NCI-H146 (cell line): ENCODE results near the gene COL25A1.
"Not testable (repeated sequence)": the region's sequence is repeated elsewhere in the genome, so short reads cannot be mapped to it uniquely, and the experiment has no call there.

Experiments used
- DNase-seq: peaks from one replicate; lab custom pipeline; 2025; lab: John Stamatoyannopoulos, UW

Gene COL25A1

DNA sequence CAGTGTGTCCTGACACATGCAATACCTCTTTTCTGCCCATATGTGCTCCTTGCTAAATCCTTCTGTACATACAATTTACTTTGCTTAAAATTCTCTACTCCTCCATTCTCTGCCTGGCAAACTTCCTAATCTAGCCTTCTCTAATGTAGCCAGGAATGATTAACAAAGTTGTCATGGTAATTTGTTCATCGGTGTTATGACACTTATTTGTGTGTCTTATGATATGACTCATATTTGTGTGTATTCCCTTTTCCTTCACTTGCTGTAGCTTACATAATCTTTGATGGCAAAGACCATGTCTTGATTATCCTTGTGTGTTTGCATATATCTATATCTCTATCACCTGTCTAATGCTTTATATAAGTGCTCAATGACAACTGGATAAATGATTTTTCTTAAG is 133.3 kb downstream of the COL25A1 start:
- DNase-seq, result no peak

DNA sequence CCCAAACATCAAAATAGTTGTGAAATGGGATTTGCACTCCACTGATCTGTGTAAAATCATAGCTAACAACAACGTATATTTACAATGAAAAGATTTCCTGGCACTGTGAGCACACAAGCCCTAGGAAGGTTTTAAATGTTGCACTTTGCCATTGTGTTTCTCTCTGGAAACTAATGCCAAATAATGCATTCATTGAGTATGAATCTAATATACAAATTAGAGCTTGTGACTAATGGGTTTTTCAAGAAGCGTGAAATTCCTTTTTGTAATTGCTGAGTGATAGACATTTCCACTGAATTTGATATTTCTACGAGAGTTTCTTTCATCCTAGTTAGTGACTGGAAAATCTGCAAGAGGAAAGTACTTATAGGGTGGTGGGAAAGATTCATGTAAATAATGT is 135.9 kb downstream of the COL25A1 start:
- DNase-seq, result no peak

DNA sequence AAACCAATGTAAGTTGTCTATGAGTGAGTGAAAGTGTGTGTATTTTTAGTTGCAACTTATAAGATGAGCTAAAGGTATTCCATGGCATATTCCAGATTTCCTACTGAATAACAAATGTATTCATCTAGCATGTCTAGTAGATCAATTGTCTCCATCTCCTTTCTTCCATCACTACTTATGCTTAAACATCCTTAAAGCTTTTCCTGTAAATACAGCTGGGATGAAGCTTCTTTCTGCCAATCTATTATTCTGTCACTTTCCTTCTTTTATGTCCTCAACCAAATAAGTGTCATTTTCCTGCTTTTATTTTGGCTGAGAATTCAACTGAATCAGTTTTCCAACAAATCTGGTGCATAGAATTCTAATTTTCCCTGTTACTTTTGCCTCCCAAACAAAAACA is 136.3 kb downstream of the COL25A1 start:
- no peak for DNase-seq

DNA sequence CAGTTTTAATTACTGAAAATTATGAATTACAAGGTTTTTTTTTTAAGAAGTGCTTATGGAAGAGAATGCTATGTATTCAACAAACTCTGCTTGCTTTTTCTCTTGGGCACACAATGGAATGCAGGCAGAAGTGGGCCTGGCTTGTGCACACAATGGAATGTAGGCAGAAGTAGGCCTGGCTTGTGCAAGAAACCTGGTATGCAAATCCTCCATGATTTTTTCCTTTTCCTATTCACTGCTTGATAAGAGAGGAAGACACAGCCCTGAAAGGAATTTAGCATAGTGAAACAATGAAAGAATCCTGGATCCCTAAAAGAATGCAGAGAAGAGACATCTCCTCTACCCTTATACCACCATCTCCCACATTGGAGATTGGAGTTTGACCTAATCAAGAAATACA is 138.4 kb downstream of the COL25A1 start:
- no peak for DNase-seq

DNA sequence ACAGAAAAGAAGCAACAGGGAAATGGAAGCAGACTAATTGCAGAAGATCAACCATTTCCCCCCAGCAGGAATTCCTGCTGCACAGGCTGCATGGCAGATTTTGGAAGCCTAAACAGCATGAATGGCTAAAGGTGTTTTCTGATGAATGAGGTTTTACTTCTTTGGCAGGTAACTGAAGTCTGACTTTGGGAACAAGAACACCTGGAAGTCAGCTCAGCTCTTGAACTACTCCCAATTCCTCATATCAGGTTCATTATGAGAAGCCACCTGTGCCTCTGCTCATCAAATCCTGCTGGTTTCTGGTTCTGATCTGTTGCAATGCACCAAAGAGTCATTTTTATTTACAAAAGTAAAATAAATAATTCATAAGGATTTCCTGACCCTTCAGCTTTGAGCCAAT is 139.0 kb downstream of the COL25A1 start:
- DNase-seq, result no peak

DNA sequence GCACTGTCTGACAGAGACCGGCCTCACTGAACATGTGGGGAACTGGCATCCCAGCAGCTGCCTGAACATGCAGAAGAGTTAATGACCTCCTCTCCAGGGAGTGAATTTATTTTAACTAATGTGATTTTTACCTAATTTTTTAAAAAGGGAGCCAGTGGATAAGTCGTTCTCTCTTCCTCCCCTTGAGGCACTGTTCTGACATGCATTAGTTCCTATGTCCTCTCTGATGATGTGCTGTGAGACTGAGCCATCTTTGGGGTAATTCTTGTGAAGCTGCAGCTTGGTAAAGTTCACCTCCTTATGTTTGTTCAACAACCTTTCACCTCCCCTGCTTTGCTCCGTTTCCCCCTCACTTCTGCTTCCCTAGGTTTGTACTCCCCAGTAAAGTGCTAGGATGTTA is 139.7 kb downstream of the COL25A1 start:
- DNase-seq, result no peak

DNA sequence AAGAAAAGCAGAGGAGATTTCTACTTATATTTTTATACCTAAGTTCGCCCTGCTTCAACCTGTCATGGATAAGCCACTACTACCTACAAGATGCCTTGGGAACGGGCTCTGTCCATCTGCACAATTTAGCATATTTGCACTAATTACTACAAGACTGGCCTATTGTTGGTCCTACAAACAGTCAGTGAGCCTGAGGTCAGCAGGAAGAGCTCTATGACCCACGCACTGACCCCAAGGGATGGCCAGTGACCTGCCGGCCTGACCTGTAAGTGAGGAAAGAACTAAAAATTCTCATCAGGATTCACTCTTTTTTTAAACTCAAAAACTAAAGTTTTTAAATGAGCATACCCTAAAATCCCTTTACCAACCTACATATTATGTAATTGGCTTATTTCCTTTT is 142.0 kb downstream of the COL25A1 start:
- DNase-seq, result no peak

DNA sequence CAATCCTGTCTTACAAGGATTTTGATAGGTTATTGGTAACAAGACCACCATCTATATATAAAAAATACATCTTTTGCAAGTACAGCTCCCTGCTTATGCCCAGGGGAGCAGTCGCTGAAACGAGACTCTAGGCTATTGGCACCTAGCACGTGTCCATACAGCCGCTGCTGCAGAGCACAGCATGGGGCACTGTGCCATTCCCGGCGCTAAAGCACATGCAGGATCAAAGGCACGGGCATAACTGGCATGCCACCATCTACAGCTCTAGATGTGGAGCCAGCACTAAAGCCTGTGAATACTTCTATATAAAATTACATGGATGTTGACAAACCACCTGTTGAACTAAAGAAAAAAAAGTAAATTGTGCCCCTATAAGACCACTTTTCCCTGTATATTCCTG is 144.8 kb downstream of the COL25A1 start:
- no peak for DNase-seq

DNA sequence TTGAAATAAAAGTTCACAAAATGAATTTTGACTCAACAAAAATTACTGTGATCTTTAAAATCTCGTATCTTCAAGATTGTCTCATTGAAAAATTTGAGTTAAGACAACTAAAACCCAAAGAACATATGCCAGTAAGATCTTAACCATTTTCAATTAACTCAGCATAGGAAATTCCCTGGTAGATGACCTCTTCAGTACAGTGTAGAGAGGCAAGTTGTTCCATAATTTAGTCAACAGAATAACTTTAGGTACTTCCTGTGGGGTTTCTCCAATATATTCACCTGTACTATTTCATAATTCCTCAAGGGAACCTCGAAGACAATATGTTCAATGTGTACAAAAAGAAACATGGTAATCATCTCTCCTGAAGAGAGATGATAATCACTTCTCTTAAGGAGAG is 145.3 kb downstream of the COL25A1 start:
- no peak for DNase-seq

DNA sequence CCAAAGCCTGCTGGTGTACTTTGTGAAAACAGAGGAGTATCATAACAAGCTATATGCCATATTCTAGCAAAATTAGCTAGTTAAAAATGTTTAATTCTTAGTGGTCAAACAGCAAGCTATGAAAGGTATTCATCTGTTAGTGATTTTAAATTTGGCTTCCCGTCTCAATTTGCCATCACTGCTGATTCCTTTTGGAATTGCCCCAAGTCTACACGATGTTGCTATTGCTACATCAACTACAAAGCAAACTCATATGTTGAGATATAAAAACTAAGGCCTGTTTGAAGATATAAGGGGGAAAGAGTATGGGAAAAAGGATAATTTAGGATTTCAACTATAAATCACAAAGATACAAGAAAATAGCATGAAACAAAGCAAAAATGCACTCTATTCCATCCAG is 146.1 kb downstream of the COL25A1 start:
- DNase-seq, result no peak

DNA sequence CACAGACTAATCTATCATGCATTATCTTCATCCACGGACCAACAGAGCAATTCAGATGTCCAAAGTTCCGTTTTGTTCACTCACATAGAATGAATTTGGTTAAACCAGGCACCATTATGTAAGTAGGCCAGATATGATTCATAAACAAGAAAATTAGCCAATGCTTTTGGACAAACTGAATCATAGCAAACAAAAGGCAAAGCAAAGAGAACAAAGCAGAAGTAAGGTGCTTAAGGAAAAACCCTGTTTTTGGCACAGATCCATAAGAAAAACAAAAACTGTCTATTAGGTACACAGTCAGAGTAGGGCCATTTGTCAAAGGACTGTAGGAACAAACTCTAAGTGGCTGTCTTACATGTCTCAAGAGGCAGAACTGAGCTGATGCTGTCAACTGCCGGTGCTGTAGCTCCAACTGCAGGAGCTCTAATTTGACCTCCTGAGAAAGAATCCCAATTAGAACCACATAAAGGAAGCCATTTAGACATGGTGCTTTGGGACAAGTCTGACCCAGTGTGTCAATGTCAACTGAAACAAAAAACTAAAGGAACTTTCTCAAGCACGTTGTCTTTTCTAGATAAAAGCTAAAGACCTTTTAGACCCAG is 146.7 kb downstream of the COL25A1 start:
- no peak for DNase-seq

DNA sequence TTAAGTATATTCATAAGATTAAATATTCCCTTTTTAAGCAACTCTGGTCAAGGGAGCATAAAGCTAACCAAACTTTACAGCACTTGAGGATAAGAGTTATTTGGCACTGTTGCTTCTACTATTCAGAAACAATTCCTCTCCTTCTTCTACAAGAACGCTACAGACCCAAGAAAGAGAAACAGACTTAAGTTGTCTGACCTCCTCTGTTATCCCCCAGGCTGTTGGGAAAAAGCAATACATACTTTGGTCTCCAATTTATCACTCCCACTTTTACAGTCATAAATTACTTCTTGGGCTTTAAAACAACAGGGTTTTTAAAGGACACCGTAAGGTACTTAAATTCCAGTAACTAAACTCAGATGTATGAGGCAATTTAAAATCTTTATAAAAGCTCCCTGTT is 147.4 kb downstream of the COL25A1 start:
- DNase-seq, result no peak

DNA sequence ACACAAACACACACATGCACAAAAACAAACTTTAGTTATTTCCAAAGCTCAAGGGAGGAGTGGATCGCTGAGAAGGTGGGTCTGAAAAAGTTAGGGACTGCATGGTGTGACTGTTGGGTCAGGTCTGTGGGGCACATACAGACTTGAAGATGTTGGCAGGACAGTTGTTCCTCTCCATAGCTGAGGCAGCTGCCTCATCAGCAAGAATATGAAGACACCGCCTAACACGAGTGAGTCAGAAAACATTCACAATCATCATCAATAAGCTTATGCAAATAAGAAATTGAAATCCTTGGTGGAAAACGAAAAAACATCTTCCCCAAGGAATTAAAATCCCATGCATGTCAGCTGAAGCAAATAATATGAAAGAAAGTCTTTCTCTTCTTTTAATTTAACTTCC is 148.0 kb downstream of the COL25A1 start:
- DNase-seq, result no peak

DNA sequence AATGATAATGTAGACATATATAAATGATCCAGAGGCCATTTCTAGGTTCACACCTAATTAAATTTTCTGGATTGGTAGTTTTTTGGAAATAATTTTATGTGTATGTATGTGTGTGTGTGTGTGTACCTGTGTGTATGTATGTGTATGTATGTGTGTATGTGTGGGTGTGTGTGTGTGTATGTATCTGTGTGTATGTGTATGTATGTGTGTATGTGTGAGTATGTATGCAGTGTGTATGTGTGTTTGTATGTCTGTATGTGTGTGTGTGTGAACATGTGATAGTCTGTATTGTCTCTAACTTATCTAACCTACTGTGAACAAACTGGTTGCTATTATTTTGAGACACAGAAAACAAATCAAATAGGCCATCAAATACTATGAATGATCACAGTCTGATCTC is 152.6 kb downstream of the COL25A1 start:
- no peak for DNase-seq

DNA sequence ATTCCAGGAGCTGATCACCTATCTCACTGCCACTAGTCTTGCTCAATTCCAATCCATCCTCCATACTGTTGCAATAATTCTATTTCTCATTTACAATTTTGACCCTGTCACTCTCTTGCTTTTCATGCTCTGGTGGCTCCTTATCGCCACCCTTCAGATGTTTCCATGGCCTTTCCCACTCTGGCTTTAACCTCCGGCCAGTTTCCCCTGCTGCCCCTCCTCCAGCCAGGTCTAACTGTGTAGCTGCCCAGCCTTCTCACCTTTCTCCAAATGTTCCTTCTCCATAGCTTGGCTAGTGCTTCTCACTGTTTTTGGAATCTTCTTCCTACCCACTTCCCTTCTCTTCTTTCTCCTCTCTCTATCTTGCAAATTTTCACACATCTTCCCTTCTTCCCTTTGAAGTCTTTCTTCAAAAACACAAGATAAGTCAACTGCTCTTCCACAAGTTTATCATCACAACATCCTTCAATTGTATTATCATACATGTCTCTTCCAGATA is 153.8 kb downstream of the COL25A1 start:
- no peak for DNase-seq

DNA sequence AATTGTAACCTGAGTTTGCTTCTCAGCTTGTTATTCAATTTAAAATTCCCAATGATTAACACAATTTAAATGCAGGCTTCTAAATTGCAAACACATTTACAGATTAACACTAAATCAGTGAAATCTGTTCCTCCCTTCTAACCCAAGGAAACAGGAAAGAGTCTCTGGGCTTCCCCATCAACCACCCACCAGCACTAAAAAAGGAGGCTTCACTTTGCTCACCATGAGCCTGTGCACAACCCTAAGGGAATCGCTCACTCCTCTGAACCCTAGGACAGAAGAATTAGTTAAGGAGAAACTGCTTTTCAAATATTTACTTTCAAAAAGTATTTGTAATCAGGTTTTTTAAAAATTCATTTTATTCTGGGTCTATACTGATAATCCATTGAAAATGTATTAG is 155.3 kb downstream of the COL25A1 start:
- no peak for DNase-seq

DNA sequence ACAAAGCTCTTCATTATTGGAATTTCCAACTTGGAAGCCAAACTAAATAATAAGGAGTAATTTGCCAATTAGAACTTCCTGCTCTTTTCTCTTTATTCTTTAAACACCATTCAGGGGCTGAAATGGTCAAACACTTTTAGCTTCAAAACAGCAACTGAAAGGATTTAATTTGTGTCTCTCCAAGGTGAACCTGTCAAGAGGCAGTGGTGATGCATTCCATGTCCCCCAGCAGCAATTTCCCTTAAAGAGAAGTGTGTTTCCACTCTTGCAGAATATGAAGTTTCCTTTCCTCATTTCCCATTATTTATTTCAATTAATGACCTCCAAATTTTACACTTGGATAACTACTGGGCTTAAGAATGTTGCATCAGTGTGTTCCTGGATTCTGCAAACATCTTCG is 156.0 kb downstream of the COL25A1 start:
- DNase-seq, result no peak

DNA sequence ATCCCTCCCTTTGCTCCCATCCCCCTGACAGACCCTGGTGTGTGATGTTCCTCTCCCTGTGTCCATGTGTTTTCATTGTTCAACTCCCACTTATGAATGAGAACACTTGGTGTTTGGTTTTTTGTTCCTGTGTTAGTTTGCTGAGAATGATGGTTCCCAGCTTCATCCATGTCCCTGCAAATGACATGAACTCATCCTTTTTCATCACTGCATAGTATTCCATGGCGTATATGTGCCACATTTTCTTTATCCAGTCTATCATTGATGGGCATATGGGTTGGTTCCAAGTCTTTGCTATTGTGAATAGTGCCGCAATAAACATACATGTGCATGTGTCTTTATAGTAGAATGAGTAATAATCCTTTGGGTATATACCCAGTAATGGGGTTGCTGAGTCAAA is 164.3 kb downstream of the COL25A1 start:
- not testable (repeated sequence) for DNase-seq

DNA sequence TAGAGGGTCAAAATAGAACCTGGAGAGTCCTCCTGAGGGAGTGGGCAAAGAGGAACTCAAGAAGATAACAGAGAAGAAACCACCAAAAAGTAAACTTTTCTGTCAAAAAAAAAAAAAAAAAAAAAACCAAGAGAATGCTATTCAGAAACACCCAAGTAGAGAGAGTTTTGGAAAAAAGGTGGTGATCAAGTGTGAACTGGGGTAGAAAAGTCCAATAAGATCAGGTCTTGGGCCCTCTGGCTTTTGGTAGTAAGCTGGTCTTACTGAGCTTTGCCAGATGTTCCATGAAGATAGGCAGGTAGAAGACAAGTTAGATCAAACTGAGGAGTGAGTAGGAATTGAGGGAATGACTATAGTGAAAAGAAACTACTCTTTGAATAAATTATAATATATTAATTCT is 167.5 kb downstream of the COL25A1 start:
- DNase-seq, result no peak

DNA sequence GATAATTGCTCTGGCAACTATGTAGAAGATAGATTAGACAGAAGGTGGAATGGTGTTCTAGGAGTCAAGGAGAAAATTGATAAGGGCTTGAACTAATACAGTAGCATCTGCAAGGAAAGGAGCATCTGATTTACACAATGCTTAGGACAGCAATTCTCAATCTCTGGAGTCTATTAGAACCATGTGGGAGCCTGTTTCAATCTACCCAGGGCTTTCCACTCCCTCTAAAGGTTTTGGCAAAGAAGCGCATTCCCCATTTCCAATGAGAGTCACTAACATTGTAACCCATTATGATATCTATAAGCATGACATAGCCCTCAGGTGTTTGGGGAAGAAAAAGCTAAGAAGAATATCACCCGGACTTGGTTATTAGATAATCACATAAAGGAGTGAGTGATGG is 168.2 kb downstream of the COL25A1 start:
- DNase-seq, result no peak

DNA sequence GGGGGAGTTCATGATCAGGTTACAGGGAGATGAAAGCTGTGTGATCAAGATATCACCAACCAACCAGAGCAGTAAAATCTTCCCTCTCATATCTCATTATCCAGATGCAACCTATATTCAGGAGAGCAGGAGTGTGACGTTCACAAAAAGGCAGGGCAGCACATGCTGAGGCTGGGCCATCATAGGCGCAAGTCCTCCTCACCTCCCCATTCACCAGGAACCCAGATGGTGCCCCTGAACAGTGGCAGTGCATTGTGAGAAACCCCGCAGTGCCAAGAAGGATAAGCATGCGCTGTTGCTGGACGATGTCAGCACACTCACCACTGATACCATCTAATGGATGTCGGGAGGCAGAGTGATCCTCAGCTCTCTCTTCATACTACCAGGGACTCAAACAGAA is 170.9 kb downstream of the COL25A1 start:
- DNase-seq, result no peak

DNA sequence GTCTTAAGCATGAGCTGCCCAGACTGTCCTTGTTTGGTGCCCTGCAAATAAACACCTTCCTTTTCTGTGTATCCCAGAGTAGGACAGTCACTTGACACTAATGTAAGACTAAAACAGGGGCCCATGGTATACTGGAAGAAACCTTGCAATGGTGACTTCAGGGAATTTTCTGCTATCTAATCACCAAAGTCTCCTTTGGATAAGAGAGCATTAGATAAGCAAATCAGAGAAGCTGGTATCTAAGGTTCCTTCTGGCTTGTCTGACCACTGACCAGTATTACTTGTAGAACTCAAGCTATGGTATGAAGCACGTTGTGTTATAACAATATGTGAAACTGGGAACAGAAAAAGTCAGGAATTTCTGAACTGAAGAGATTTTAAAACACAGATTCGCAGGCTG is 173.9 kb downstream of the COL25A1 start:
- no peak for DNase-seq

DNA sequence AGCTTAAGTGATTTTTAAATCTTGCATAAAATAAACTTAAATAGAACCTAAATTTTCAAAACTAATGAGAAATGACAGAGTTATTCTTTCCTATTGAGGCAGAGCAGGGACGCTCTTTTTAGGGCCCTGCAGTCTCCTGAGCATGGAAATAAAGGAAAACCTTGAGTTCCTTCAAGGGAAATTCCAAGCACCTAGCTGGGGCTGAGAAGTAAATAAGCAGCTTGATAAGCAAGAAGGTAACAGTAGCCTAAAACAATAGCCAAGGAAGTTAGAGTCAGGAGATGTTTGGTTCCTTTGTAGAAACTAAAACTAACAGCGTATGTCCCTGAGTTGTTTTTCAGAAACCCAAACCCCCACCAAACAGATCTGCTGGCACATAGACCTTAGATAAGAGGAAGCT is 174.6 kb downstream of the COL25A1 start:
- DNase-seq, result no peak

DNA sequence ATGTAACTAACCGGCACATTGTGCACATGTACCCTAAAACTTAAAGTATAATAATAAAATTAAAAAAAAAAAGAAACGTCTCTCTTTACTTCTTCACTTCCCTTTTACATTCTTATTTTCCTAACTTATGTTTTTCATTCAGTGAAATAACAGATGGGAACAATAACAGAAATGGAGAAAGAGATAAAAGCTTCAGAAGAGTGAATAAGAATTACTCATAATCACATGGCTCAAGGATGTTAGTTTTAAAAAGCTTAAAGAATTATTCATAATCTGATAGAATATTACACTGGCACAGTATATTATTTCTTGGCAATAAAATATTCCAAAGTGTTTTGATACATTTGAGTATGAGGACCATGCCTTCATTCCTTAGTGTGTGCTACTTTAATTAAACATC is 175.6 kb downstream of the COL25A1 start:
- DNase-seq, result no peak

DNA sequence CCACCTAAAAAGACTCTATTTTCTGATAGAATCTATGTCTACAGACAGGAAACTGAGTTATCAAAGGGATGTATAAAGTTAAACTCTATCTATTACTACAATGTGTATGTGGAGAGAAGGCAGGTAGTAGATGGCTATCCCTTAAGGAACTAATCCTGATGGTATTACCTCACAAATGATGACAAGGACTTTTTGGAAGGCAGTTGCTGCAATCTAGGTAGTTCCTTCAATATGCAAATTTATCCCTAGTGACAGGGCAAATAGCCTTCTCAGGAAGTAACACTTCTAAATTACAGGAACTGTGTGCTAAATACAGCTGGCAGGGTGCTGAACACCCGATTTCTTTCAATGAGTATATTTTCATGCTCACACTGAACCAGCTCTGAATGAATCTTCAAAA is 177.4 kb downstream of the COL25A1 start:
- DNase-seq, result no peak
